Spleen (tissue), 11 donors: ENCODE data around the gene DERL2. TPM values are rescaled to one million over a fixed set of nuclear protein-coding genes. Genes with fewer than 3 reads are reported as not detected.

ENCODE experiments used
- DNase-seq: peaks from one replicate; pipeline ENCODE4 v3.0.0-alpha.2; 2020
- H3K27ac ChIP-seq, 8 donors: fragments of 200-600 bp; sonication (generic) in 7 of 8; 1 replicate in 4 of 8; 2 replicates in 4 of 8; pipeline versions ENCODE4 v1.5.0 to v1.8.0; 2016 to 2021; ENCODE audit warnings: inconsistent platforms in 4 of 8, mild to moderate bottlenecking in 4 of 8, moderate library complexity in 1 of 8
- H3K27me3 ChIP-seq, 7 donors: fragments of 200-600 bp; sonication (generic) in 6 of 7; replicated peaks in 1 of 7; 1 replicate in 4 of 7; 2 replicates in 3 of 7; pipeline versions ENCODE4 v1.5.0 to v1.8.0; 2016 to 2021; ENCODE audit warnings: inconsistent platforms in 3 of 7, mild to moderate bottlenecking in 1 of 7
- H3K36me3 ChIP-seq, 6 donors: fragments of 200-600 bp; sonication (generic) in 5 of 6; 1 replicate in 4 of 6; 2 replicates in 2 of 6; pipeline versions ENCODE4 v1.5.0 to v1.8.0; 2016 to 2021; ENCODE audit warnings: inconsistent platforms in 2 of 6
- H3K4me1 ChIP-seq, 6 donors: fragments of 200-600 bp; sonication (generic) in 5 of 6; 1 replicate in 3 of 6; 2 replicates in 3 of 6; pipeline versions ENCODE4 v1.5.0 to v1.8.0; 2016 to 2021; ENCODE audit warnings: inconsistent platforms in 3 of 6
- H3K4me3 ChIP-seq, 8 donors: fragments of 200-600 bp; sonication (generic) in 7 of 8; 1 replicate in 4 of 8; 2 replicates in 4 of 8; pipeline versions ENCODE4 v1.5.0 to v1.8.0; 2016 to 2021; ENCODE audit warnings: inconsistent platforms in 4 of 8, mild to moderate bottlenecking in 4 of 8, moderate library complexity in 2 of 8
- H3K9me3 ChIP-seq, 8 donors: fragments of 200-600 bp; sonication (generic) in 7 of 8; 1 replicate in 4 of 8; 2 replicates in 4 of 8; pipeline versions ENCODE4 v1.5.0 to v1.8.0; 2016 to 2021; ENCODE audit warnings: inconsistent platforms in 4 of 8
- CTCF ChIP-seq, 11 experiments: fragments of 200-600 bp in 7 of 11; fragments of 450-650 bp in 4 of 11; sonication (generic) in 4 of 11; IDR thresholded peaks in 8 of 11; conservative IDR thresholded peaks in 3 of 11; 1 replicate in 7 of 11; 2 replicates in 4 of 11; pipeline versions ENCODE4 v1.4.0 to v1.8.0; 2016 to 2021; ENCODE audit warnings: antibody characterized with exemption in 11 of 11, inconsistent platforms in 4 of 11, mild to moderate bottlenecking in 1 of 11
- POLR2A ChIP-seq, 3 donors: fragments of 450-650 bp; IDR thresholded peaks; one replicate each; pipeline ENCODE4 v1.5.1; 2017; ENCODE audit warnings: antibody characterized with exemption in 3 of 3, mild to moderate bottlenecking in 1 of 3
- POLR2AphosphoS5 ChIP-seq, 3 donors: sonication (generic); formaldehyde crosslinking; IDR thresholded peaks; one replicate each; pipeline ENCODE4 v1.5.1; 2017; ENCODE audit warnings: antibody characterized with exemption in 3 of 3
- WGBS, 5 donors: extraction: QIAGEN DNeasy Blood & Tissue Kit in 3 of 5; methylation state at CpG; one replicate each; pipeline versions ENCODE4 v1.1.5 to v1.1.7; 2013 to 2018; 5-methylcytosine and 5-hydroxymethylcytosine counted together
- intact Hi-C: fragments of 100-400 bp; cut with DNase I; formaldehyde crosslinking; loops from one replicate; pipeline ENCODE4 v1.15.0; 2023; ENCODE audit warnings: low total_unique reads
- polyA plus RNA-seq, 3 donors: library from polyadenylated mRNA; stranded (reverse); fragments of 200-250 nt; gene quantifications; one replicate each; pipeline ENCODE4 v1.2.1, GENCODE V29; 2013
- total RNA-seq, 7 donors: library from RNA; depleted of rRNA in 3 of 7; stranded (reverse); fragments of >200 nt in 3 of 7; fragmentation: NEBNext Ultra II Directional in 4 of 7; extraction: Animal tissue kit (Norgen Biotek cat#: 25700) in 4 of 7; gene quantifications; one replicate each; pipeline versions ENCODE4 v1.1.0 to v1.2.1, GENCODE V29; 2016 to 2021
- donor health status: healthy with polysubstance abuse.
- donor health status: DM: no; HTN: no; CAD: no; lungs with moderate emphysema.
- donor health status: DM: no; HTN: no; CAD: no.
- donor health status: Bipolar disorder and iron deficiency.
- donor health status: healthy.
- donor health status: DM: no; HTN: no; CAD: no.
- donor health status: DM: yes; HTN: yes; CAD: no.

The DERL2 gene
- total and polyA plus RNA-seq, 10 donors: 37.1 to 67.7 (median 51.5) TPM

- Histone ChIP-seq H3K9me3 (no peaks in the 10 kb centered on the region), H3K27ac (no peak overlapping the region)
- DNase-seq: no peak
These were observed 23.5 kb upstream of the DERL2 start for GRCh38 chr17:5509482-5509881.

GRCh38 chr17:5508810-5509209, 22.8 kb upstream of the DERL2 start:
- WGBS, 5 donors: 58 to 84% (median 73%) methylated on average over 4 of the region's 4 CpGs
- H3K36me3 ChIP-seq: peaks cover 0 to 69% (median 11%) of the 10 kb centered on the region in 6 donors
- no peaks in the 10 kb centered on the region for H3K9me3 ChIP-seq
- no peak overlapping the region for H3K27ac ChIP-seq
- intact Hi-C loops: no loop called here
- no peak overlapping the region for H3K4me3 ChIP-seq
- no peak for DNase-seq
- TF ChIP-seq CTCF (IDR thresholded peaks at IDR 0.05 in 8 of 11, conservative IDR thresholded peaks at IDR 0.05 in 3 of 11): no peak
- TF ChIP-seq POLR2A (IDR thresholded peaks at IDR 0.05): no peak
- TF ChIP-seq POLR2AphosphoS5 (IDR thresholded peaks at IDR 0.05): no peak
- H3K4me1 ChIP-seq: peaks cover 0 to 14% (median 0%) of the 10 kb centered on the region in 6 donors
- no peaks in the 10 kb centered on the region for H3K27me3 ChIP-seq

More at GRCh38 chr17:5509482-5509881, 23.5 kb upstream of the DERL2 start:
- peaks cover 0 to 71% (median 13%) of the 10 kb centered on the region in 6 donors for H3K36me3 ChIP-seq
- peaks cover 0 to 14% (median 0%) of the 10 kb centered on the region in 6 donors for H3K4me1 ChIP-seq
- 77 to 91% (median 84%) methylated on average over 8 of the region's 8 CpGs for WGBS, 5 donors
- no peak overlapping the region for H3K4me3 ChIP-seq
- H3K27me3 ChIP-seq: no peaks in the 10 kb centered on the region
- intact Hi-C loops: no loop called here
- no peak for TF ChIP-seq POLR2A (IDR thresholded peaks at IDR 0.05)
- no peak for TF ChIP-seq POLR2AphosphoS5 (IDR thresholded peaks at IDR 0.05)
- no peak for TF ChIP-seq CTCF (IDR thresholded peaks at IDR 0.05 in 8 of 11, conservative IDR thresholded peaks at IDR 0.05 in 3 of 11)

- Histone ChIP-seq H3K4me3 (no peak overlapping the region), H3K9me3 (no peaks in the 10 kb centered on the region), H3K36me3 (peaks cover 0 to 69% (median 12%) of the 10 kb centered on the region in 6 donors), H3K27me3 (no peaks in the 10 kb centered on the region), H3K4me1 (peaks cover 0 to 5% (median 2%) of the 10 kb centered on the region in 6 donors), H3K27ac (no peak overlapping the region)
- WGBS, 5 donors: 88 to 96% (median 94%) methylated on average over 5 of the region's 5 CpGs
- intact Hi-C loops: no loop called here
- TF ChIP-seq CTCF (IDR thresholded peaks at IDR 0.05 in 8 of 11, conservative IDR thresholded peaks at IDR 0.05 in 3 of 11): no peak
- TF ChIP-seq POLR2AphosphoS5 (IDR thresholded peaks at IDR 0.05): no peak
- no peak for TF ChIP-seq POLR2A (IDR thresholded peaks at IDR 0.05)
- DNase-seq: no peak
These were observed 20.3 kb upstream of the DERL2 start for GRCh38 chr17:5506307-5506706.

DNA sequence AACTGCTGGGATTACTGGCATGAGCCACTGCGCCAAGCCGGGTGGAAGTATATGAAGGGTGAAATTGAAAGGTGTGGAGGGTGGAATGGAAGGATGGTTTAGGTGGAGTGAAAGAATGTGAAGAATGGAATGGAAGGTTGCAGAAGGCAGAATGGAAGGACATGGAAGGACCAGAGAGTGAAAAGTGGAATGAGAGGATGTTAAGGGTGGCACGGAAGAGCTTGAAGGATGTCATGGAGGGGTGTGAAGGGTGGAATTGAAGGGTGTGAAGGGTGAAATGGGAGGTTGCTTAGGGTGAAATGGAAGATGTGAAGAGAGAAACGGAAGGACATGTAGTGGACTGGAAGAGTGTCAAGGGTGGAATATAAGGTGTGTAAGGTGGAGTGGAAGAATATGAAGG, 16.6 kb upstream of the DERL2 start:
- WGBS, 5 donors: 94 to 98% (median 97%) methylated on average over 4 of the region's 4 CpGs
- no peak for DNase-seq
- Histone ChIP-seq H3K9me3 (no peaks in the 10 kb centered on the region), H3K4me1 (peaks cover 12 to 26% (median 20%) of the 10 kb centered on the region in 6 donors), H3K27ac (no peak overlapping the region), H3K4me3 (no peak overlapping the region), H3K27me3 (peaks cover 0 to 18% (median 0%) of the 10 kb centered on the region in 7 donors), H3K36me3 (peaks cover 0 to 41% (median 8%) of the 10 kb centered on the region in 6 donors)
- TF ChIP-seq POLR2A (IDR thresholded peaks at IDR 0.05) (no peak), CTCF (IDR thresholded peaks at IDR 0.05 in 8 of 11, conservative IDR thresholded peaks at IDR 0.05 in 3 of 11) (no peak), POLR2AphosphoS5 (IDR thresholded peaks at IDR 0.05) (no peak)
- intact Hi-C loops: loop anchor here (5.0 kb wide), 1 partner anchor 50 kb away; no protein-coding TSS in a partner anchor
